CD4-positive, CD25-positive, alpha-beta regulatory T cell (primary cell): ENCODE results near the gene PCSK5. TPM values are rescaled to one million over a fixed set of nuclear protein-coding genes. Genes with fewer than 3 reads are reported as not detected.

Experiments
- ATAC-seq, 2 donors: fragments of 150-1000 bp; cut with Tn5 transposase; one replicate each; pipeline ENCODE4 v1.10.0; 2021; ENCODE audit warnings: low read depth in 2 of 2, moderate number of reproducible peaks in 2 of 2, moderate library complexity in 1 of 2
- DNase-seq, 3 donors: peaks; one replicate each; pipeline versions ENCODE4 v3.0.0 to v3.0.0-alpha.2; 2012 to 2022; ENCODE audit warnings: mixed read lengths in 1 of 3
- H3K27ac ChIP-seq: one replicate; pipeline ENCODE4 v1.7.0; 2013; ENCODE audit warnings: mild to moderate bottlenecking, low read length; ENCODE audit not compliant: insufficient read depth, poor library complexity, severe bottlenecking
- H3K27me3 ChIP-seq: one replicate; pipeline ENCODE4 v1.7.0; 2013; ENCODE audit warnings: low read length; ENCODE audit not compliant: control insufficient read depth, insufficient read depth
- H3K36me3 ChIP-seq: one replicate; pipeline ENCODE4 v1.7.0; 2013; ENCODE audit warnings: mild to moderate bottlenecking, low read length, moderate library complexity; ENCODE audit not compliant: control insufficient read depth, insufficient read depth
- H3K4me1 ChIP-seq: 2 replicates; pipeline ENCODE4 v1.7.0; 2013; ENCODE audit warnings: mild to moderate bottlenecking, low read length; ENCODE audit not compliant: insufficient read depth, control insufficient read depth, poor library complexity, severe bottlenecking
- H3K4me3 ChIP-seq: one replicate; pipeline ENCODE4 v1.7.0; 2013; ENCODE audit warnings: low read depth, mild to moderate bottlenecking, low read length, moderate library complexity
- H3K9me3 ChIP-seq, 2 experiments: 1 replicate in 1 of 2; 2 replicates in 1 of 2; pipeline ENCODE4 v1.7.0; 2013; ENCODE audit warnings: low read length in 2 of 2, mild to moderate bottlenecking in 1 of 2, moderate library complexity in 1 of 2; ENCODE audit not compliant: control insufficient read depth in 2 of 2
- H3K27ac Mint-ChIP-seq, 3 donors: one replicate each; pipeline ENCODE4 v1.8.0; 2020 to 2022; ENCODE audit warnings: mild to moderate bottlenecking in 3 of 3, mixed read lengths in 3 of 3, moderate library complexity in 2 of 3
- H3K27me3 Mint-ChIP-seq: one replicate; pipeline ENCODE4 v1.8.0; 2022; ENCODE audit warnings: mild to moderate bottlenecking, mixed read lengths
- H3K36me3 Mint-ChIP-seq: one replicate; pipeline ENCODE4 v1.8.0; 2020; ENCODE audit warnings: mixed read lengths
- H3K4me1 Mint-ChIP-seq, 4 donors: one replicate each; pipeline ENCODE4 v1.8.0; 2020 to 2022; ENCODE audit warnings: mixed read lengths in 4 of 4, mild to moderate bottlenecking in 1 of 4
- H3K4me3 Mint-ChIP-seq, 4 donors: one replicate each; pipeline ENCODE4 v1.8.0; 2020 to 2022; ENCODE audit warnings: mild to moderate bottlenecking in 4 of 4, mixed read lengths in 4 of 4, moderate library complexity in 3 of 4
- H3K9me3 Mint-ChIP-seq, 7 donors: one replicate each; pipeline ENCODE4 v1.8.0; 2020 to 2022; ENCODE audit warnings: mixed read lengths in 7 of 7, mild to moderate bottlenecking in 3 of 7, moderate library complexity in 2 of 7
- polyA plus RNA-seq, 4 donors: library from polyadenylated mRNA; unstranded; fragments of 300-500 nt; fragmentation: Illumina TruSeq; gene quantifications; one replicate each; pipeline ENCODE4 v1.2.3, GENCODE V29; 2021
- total RNA-seq: library from RNA; stranded (reverse); gene quantifications from one replicate; pipeline ENCODE4 v1.2.3, GENCODE V29; 2022

Gene PCSK5
- total and polyA plus RNA-seq, 5 donors from 2014 or later: 0.47 to 2.7 (median 2.0) TPM

DNA sequence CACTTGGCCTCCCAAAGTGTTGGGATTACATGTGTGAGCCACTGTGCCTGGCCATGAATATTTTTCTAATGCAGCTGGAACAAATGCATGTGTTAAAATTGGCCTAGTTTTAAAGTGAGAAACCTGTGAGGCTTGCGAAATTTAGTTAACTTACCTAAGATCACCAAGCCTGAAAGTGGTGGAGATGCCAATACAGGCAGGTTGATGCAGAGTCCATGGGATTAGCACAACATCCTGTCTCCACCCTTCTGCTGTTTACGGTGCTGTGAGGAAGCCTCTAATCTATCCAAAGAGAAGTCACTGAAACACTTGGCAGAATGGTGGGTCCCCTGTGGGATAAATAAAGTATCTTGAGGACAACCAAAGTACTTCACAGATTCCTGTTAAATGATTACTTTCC, 98.2 kb downstream of the PCSK5 start:
- ATAC-seq (no peak), DNase-seq (no peak)
- H3K4me3 ChIP-seq: no peak overlapping the region
- H3K27me3 Mint-ChIP-seq: no peaks in the 10 kb centered on the region
- no peak overlapping the region for H3K27ac Mint-ChIP-seq
- no peaks in the 10 kb centered on the region for H3K4me1 Mint-ChIP-seq
- H3K9me3 ChIP-seq: no peaks in the 10 kb centered on the region
- H3K4me3 Mint-ChIP-seq: no peak overlapping the region
- no peaks in the 10 kb centered on the region for H3K27me3 ChIP-seq
- no peak overlapping the region for H3K27ac ChIP-seq
- no peaks in the 10 kb centered on the region for H3K4me1 ChIP-seq
- H3K36me3 ChIP-seq: no peaks in the 10 kb centered on the region
- H3K9me3 Mint-ChIP-seq: no peaks in the 10 kb centered on the region
- H3K36me3 Mint-ChIP-seq: no peaks in the 10 kb centered on the region

DNA sequence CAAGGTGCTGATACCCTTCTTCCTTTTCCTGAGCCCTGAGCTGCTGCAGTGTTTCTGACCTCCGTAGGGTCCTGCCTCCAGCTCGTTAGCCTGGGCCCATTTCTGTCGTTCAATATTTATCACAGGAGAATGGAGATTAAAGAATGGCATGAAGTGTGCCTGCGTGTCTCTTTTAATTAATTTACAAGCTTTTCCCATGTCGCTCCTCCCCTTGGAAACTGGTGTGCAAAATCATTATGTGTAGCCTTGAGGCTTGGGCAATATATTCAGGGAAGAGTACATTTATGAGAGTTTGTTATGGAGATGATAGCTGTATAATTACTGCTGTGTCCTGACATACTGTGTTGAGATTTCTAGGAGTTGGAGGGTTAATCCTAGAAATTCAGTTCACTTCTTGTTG, 99.7 kb downstream of the PCSK5 start:
- Mint-ChIP-seq H3K4me3 (no peak overlapping the region), H3K27me3 (no peaks in the 10 kb centered on the region), H3K4me1 (no peaks in the 10 kb centered on the region), H3K27ac (peak overlapping the region in 2 of 3 donors; percentile 16 to 26), H3K36me3 (peaks cover 3% of the 10 kb centered on the region), H3K9me3 (peaks cover 0 to 1% (median 0%) of the 10 kb centered on the region in 7 donors)
- Histone ChIP-seq H3K27me3 (no peaks in the 10 kb centered on the region), H3K4me3 (no peak overlapping the region), H3K27ac (no peak overlapping the region), H3K9me3 (no peaks in the 10 kb centered on the region), H3K36me3 (no peaks in the 10 kb centered on the region), H3K4me1 (no peaks in the 10 kb centered on the region)
- DNase-seq: no peak
- ATAC-seq: no peak

DNA sequence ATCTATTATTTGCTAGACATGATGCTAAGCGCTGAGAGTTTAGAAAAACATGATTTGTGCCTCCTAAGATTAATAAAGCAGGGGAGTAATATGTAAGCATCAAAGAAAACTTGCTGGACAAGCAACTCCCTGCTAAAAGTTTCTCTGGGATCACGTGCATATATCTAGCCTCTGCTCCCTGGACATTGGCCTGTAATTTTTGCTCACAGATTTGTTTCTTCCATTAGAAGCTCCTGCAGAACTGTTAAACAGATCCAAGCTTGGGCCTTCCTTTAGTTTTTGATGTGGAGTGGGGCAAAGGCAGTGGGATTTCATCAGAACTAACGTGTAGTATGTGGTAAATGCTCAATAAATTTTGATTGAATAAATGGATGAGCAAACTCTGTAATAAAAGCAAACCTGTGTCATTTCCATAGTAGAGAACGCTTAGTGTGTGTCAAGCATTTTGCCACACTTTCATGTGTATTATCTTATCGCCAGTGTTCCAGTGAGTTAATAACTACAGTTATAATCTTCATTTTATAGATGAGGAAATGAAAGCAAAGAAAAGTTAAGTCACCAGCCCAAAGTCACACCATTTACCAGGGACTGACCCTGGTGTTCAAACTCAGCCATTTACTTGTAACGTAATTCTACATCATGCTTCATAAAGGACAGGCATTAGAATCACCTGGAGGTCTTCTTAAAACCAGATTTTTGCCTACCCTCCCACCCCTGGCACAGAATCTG, 100.3 kb downstream of the PCSK5 start:
- DNase-seq (no peak), ATAC-seq (no peak)
- H3K27ac ChIP-seq: no peak overlapping the region
- H3K36me3 Mint-ChIP-seq: peaks cover 3% of the 10 kb centered on the region
- no peaks in the 10 kb centered on the region for H3K27me3 ChIP-seq
- peak overlapping the region in 1 of 3 donors; percentile 26 for H3K27ac Mint-ChIP-seq
- no peaks in the 10 kb centered on the region for H3K36me3 ChIP-seq
- H3K9me3 Mint-ChIP-seq: peaks cover 0 to 1% (median 0%) of the 10 kb centered on the region in 7 donors
- no peaks in the 10 kb centered on the region for H3K4me1 Mint-ChIP-seq
- H3K4me3 Mint-ChIP-seq: no peak overlapping the region
- H3K4me3 ChIP-seq: no peak overlapping the region
- no peaks in the 10 kb centered on the region for H3K9me3 ChIP-seq
- H3K27me3 Mint-ChIP-seq: no peaks in the 10 kb centered on the region
- H3K4me1 ChIP-seq: no peaks in the 10 kb centered on the region

DNA sequence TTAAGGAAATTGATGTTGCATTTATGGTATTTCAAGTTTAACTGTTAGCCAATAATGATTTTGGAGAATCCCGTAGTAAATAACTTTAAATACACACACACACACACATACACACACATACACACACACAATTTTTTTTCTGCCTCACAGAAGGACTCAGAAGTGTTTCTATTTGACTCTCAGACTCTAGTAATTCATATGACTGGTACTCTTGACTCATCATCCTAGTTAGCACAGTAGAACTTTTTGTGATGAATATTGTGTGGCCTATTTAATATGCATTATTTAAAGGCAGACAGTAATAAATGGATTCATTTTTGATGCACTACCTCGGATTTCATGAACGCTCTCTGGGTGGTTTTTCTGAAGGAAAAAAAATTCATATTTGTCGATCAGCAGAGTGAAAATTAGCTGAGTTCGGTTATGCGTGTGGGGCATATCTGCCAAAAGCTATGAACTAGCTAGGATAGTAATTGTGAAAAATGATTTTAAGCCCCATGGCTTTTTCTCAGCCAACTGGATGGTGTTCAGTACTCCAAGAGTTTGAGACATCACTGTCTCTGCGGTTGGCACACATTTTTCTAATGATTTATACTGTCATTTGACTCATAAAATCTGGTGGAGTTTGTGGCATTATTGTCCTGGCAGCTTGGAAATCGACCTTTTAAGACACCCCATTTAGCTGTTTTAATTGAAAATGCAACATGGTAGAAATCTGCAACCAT, 102.2 kb downstream of the PCSK5 start:
- H3K9me3 ChIP-seq: no peaks in the 10 kb centered on the region
- Mint-ChIP-seq H3K9me3 (peaks cover 0 to 1% (median 0%) of the 10 kb centered on the region in 7 donors), H3K4me3 (no peak overlapping the region), H3K4me1 (peaks cover 0 to 4% (median 0%) of the 10 kb centered on the region in 4 donors), H3K27me3 (no peaks in the 10 kb centered on the region), H3K27ac (peak overlapping the region in 1 of 3 donors; percentile 43), H3K36me3 (peaks cover 3% of the 10 kb centered on the region)
- H3K27me3 ChIP-seq: no peaks in the 10 kb centered on the region
- no peak overlapping the region for H3K27ac ChIP-seq
- DNase-seq: no peak
- no peak overlapping the region for H3K4me3 ChIP-seq
- H3K4me1 ChIP-seq: no peaks in the 10 kb centered on the region
- ATAC-seq: no peak
- H3K36me3 ChIP-seq: no peaks in the 10 kb centered on the region

DNA sequence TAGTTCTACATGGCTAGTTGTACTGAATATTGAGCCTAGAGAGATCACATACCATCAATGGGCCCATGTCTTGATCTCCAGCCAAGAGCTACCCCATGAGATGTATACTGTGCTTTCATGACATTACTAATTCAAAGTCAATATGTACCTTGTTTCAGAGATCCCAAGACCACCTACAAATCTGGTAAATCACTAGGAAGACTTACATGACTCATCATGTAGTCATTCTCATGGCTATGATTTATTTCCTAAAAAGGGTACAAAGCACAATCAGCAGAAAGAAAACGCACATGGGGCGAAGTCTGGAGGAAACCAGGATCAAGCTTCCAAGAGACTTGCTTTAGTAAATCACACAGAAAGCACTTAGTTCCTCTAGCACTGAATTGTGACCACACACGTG, 103.0 kb downstream of the PCSK5 start:
- DNase-seq (no peak), ATAC-seq (no peak)
- no peaks in the 10 kb centered on the region for H3K27me3 Mint-ChIP-seq
- peaks cover 3% of the 10 kb centered on the region for H3K36me3 Mint-ChIP-seq
- Histone ChIP-seq H3K4me1 (no peaks in the 10 kb centered on the region), H3K27ac (no peak overlapping the region), H3K27me3 (no peaks in the 10 kb centered on the region), H3K9me3 (no peaks in the 10 kb centered on the region), H3K36me3 (no peaks in the 10 kb centered on the region), H3K4me3 (no peak overlapping the region)
- peaks cover 0 to 1% (median 0%) of the 10 kb centered on the region in 7 donors for H3K9me3 Mint-ChIP-seq
- H3K27ac Mint-ChIP-seq: no peak overlapping the region
- no peak overlapping the region for H3K4me3 Mint-ChIP-seq
- peaks cover 0 to 6% (median 0%) of the 10 kb centered on the region in 4 donors for H3K4me1 Mint-ChIP-seq

DNA sequence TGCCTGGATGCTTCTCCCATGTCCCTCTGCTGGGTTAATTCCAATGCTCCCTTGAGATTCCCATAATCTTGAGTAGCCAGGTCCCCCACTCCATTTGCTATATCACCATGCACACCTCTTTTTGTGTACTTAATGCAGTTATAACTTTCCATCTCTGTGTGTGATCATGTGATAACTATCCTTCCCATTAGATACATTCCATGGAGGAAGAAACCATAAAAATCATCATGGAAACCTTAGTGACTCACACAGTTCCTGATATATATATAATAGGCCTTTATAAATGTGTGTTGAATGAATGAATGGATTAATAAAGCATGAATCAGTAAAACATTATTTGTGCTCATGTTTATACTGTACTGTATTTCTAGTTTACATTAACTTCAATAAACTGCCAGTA, 104.6 kb downstream of the PCSK5 start:
- no peak for ATAC-seq
- no peaks in the 10 kb centered on the region for H3K4me1 ChIP-seq
- Mint-ChIP-seq H3K36me3 (peaks cover 3% of the 10 kb centered on the region), H3K4me1 (peaks cover 0 to 8% (median 0%) of the 10 kb centered on the region in 4 donors), H3K9me3 (peaks cover 0 to 1% (median 0%) of the 10 kb centered on the region in 7 donors), H3K27me3 (no peaks in the 10 kb centered on the region), H3K27ac (peak overlapping the region in 1 of 3 donors; percentile 73), H3K4me3 (no peak overlapping the region)
- no peak overlapping the region for H3K4me3 ChIP-seq
- H3K36me3 ChIP-seq: no peaks in the 10 kb centered on the region
- H3K9me3 ChIP-seq: no peaks in the 10 kb centered on the region
- DNase-seq: no peak
- no peak overlapping the region for H3K27ac ChIP-seq
- H3K27me3 ChIP-seq: no peaks in the 10 kb centered on the region

DNA sequence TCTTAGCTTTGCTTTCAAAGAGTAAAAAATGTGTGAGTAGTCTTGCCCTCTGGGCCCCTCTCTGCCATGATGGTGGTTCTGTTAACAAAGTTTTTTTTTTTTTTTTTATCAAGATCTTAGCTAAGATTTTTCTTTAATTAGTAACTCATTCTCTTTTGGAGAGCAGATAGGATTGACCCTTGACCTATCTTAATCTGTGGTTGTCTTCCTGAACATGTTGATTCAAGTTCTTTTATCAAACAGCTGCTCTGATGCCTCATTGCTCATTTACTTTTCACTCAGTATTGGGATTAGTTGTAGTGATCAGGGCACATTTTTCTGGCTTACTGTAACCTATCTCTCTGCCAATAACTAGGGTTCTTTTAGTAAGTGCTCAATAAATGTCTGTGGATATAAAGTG, 106.3 kb downstream of the PCSK5 start:
- Histone ChIP-seq H3K9me3 (no peaks in the 10 kb centered on the region), H3K4me3 (no peak overlapping the region), H3K27ac (no peak overlapping the region), H3K4me1 (no peaks in the 10 kb centered on the region), H3K36me3 (no peaks in the 10 kb centered on the region), H3K27me3 (no peaks in the 10 kb centered on the region)
- no peak for DNase-seq
- ATAC-seq: no peak
- H3K27me3 Mint-ChIP-seq: no peaks in the 10 kb centered on the region
- H3K9me3 Mint-ChIP-seq: peaks cover 0 to 1% (median 0%) of the 10 kb centered on the region in 7 donors
- peaks cover 0 to 10% (median 0%) of the 10 kb centered on the region in 4 donors for H3K4me1 Mint-ChIP-seq
- no peak overlapping the region for H3K27ac Mint-ChIP-seq
- H3K36me3 Mint-ChIP-seq: peaks cover 3% of the 10 kb centered on the region
- no peak overlapping the region for H3K4me3 Mint-ChIP-seq
